Measurements from ENCODE around the gene NALF2.

DNA sequence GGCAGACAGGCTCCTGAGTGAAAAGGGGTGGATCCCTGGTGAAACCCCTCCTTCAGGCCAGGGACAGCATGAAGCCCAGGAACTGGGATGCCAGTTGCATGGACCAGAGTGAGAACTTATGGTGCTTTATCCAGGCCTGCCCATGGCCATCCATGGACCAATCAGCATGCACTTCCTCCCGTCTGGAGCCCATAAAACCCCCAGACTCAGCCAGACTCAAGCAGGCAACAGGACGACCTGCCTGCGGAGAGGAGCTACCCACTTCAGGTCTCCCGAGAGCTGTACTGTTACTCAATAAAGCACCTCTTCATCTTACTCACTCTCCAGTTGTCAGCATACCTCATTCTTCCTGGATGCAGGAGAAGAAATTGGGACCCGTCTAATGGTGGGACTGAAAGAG lies 42.9 kb downstream of the NALF2 start:
- TF ChIP-seq EZH2 (IDR thresholded peaks at IDR 0.05; ENCODE audit: borderline replicate concordance, low read depth, low read length, poor library complexity, severe bottlenecking) (no peak), CTCF (conservative IDR thresholded peaks at IDR 0.05; ENCODE audit: low read depth, low read length) (no peak)
